Measurements from ENCODE around the gene GABPA.

- TF ChIP-seq CTCF (IDR thresholded peaks at IDR 0.05) (no peak), POLR2A (IDR thresholded peaks at IDR 0.05) (no peak)
Measured at GRCh38 chr21:25788677-25789076, 53.9 kb downstream of the GABPA start.
